ENCODE measurements around the gene FBXO28. TPM values are rescaled to one million over a fixed set of nuclear protein-coding genes. Genes with fewer than 3 reads are reported as not detected.

The FBXO28 gene
- polyA plus RNA-seq, 1 donor from 2014 or later: 20.3 TPM

GRCh38 chr1:224175617-224176016, 61.7 kb downstream of the FBXO28 start:
- Histone ChIP-seq H2AFZ (ENCODE audit: low read depth, low read length) (no peak overlapping the region), H3K36me3 (ENCODE audit: insufficient read depth, low read length) (no peaks in the 10 kb centered on the region), H3K4me2 (ENCODE audit: low read length) (no peak overlapping the region), H3F3A (ENCODE audit: insufficient read depth, low read length, poor library complexity, severe bottlenecking) (no peaks in the 10 kb centered on the region), H3K4me3 (ENCODE audit: low read length) (no peak overlapping the region), H4K20me1 (ENCODE audit: insufficient read depth) (no peaks in the 10 kb centered on the region), H3K9me2 (ENCODE audit: insufficient read depth, low read length) (no peaks in the 10 kb centered on the region), H3K27ac (ENCODE audit: low read length) (no peak overlapping the region), H3K9ac (ENCODE audit: low read length) (no peak overlapping the region), H3K9me3 (ENCODE audit: low read length) (no peaks in the 10 kb centered on the region), H3K27me3 (ENCODE audit: insufficient read depth, low read depth, low read length) (no peaks in the 10 kb centered on the region), H3K79me2 (replicated peaks; ENCODE audit: insufficient read depth, low read length) (no peaks in the 10 kb centered on the region)
- TF ChIP-seq, protein P1, sequence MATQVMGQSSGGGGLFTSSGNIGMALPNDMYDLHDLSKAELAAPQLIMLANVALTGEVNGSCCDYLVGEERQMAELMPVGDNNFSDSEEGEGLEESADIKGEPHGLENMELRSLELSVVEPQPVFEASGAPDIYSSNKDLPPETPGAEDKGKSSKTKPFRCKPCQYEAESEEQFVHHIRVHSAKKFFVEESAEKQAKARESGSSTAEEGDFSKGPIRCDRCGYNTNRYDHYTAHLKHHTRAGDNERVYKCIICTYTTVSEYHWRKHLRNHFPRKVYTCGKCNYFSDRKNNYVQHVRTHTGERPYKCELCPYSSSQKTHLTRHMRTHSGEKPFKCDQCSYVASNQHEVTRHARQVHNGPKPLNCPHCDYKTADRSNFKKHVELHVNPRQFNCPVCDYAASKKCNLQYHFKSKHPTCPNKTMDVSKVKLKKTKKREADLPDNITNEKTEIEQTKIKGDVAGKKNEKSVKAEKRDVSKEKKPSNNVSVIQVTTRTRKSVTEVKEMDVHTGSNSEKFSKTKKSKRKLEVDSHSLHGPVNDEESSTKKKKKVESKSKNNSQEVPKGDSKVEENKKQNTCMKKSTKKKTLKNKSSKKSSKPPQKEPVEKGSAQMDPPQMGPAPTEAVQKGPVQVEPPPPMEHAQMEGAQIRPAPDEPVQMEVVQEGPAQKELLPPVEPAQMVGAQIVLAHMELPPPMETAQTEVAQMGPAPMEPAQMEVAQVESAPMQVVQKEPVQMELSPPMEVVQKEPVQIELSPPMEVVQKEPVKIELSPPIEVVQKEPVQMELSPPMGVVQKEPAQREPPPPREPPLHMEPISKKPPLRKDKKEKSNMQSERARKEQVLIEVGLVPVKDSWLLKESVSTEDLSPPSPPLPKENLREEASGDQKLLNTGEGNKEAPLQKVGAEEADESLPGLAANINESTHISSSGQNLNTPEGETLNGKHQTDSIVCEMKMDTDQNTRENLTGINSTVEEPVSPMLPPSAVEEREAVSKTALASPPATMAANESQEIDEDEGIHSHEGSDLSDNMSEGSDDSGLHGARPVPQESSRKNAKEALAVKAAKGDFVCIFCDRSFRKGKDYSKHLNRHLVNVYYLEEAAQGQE (IDR thresholded peaks at IDR 0.05; ENCODE audit: borderline replicate concordance): no peak
- TF ChIP-seq SMC3 (conservative IDR thresholded peaks at IDR 0.05; ENCODE audit: poor library complexity): no peak
- TF ChIP-seq RAD21 (conservative IDR thresholded peaks at IDR 0.05): no peak
- TF ChIP-seq EZH2 (IDR thresholded peaks at IDR 0.05; ENCODE audit: borderline replicate concordance, insufficient read depth, low read length, poor library complexity, severe bottlenecking): no peak
- TF ChIP-seq TAF1 (IDR thresholded peaks at IDR 0.05; ENCODE audit: low read depth): no peak
- TF ChIP-seq POLR2AphosphoS5 (IDR thresholded peaks at IDR 0.05): no peak
- TF ChIP-seq MXI1 (conservative IDR thresholded peaks at IDR 0.05; ENCODE audit: poor library complexity, severe bottlenecking): no peak
- TF ChIP-seq, protein P2, sequence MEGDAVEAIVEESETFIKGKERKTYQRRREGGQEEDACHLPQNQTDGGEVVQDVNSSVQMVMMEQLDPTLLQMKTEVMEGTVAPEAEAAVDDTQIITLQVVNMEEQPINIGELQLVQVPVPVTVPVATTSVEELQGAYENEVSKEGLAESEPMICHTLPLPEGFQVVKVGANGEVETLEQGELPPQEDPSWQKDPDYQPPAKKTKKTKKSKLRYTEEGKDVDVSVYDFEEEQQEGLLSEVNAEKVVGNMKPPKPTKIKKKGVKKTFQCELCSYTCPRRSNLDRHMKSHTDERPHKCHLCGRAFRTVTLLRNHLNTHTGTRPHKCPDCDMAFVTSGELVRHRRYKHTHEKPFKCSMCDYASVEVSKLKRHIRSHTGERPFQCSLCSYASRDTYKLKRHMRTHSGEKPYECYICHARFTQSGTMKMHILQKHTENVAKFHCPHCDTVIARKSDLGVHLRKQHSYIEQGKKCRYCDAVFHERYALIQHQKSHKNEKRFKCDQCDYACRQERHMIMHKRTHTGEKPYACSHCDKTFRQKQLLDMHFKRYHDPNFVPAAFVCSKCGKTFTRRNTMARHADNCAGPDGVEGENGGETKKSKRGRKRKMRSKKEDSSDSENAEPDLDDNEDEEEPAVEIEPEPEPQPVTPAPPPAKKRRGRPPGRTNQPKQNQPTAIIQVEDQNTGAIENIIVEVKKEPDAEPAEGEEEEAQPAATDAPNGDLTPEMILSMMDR (IDR thresholded peaks at IDR 0.05; ENCODE audit: poor library complexity, severe bottlenecking): no peak
- TF ChIP-seq EP300 (conservative IDR thresholded peaks at IDR 0.05; ENCODE audit: poor library complexity, severe bottlenecking): no peak

- H3K4me3 ChIP-seq (ENCODE audit: low read length): no peak overlapping the region
- H3K27ac ChIP-seq (ENCODE audit: low read length): no peak overlapping the region
- H2AFZ ChIP-seq (ENCODE audit: low read depth, low read length): no peak overlapping the region
- H3K9me3 ChIP-seq (ENCODE audit: low read length): no peaks in the 10 kb centered on the region
- no peaks in the 10 kb centered on the region for H3F3A ChIP-seq (ENCODE audit: insufficient read depth, low read length, poor library complexity, severe bottlenecking)
- H3K9ac ChIP-seq (ENCODE audit: low read length): no peak overlapping the region
- H3K4me2 ChIP-seq (ENCODE audit: low read length): no peak overlapping the region
- H3K27me3 ChIP-seq (ENCODE audit: insufficient read depth, low read depth, low read length): no peaks in the 10 kb centered on the region
- no peaks in the 10 kb centered on the region for H3K79me2 ChIP-seq (replicated peaks; ENCODE audit: insufficient read depth, low read length)
- no peaks in the 10 kb centered on the region for H4K20me1 ChIP-seq (ENCODE audit: insufficient read depth)
- TF ChIP-seq EZH2 (IDR thresholded peaks at IDR 0.05; ENCODE audit: borderline replicate concordance, insufficient read depth, low read length, poor library complexity, severe bottlenecking) (no peak), TAF1 (IDR thresholded peaks at IDR 0.05; ENCODE audit: low read depth) (no peak), EP300 (conservative IDR thresholded peaks at IDR 0.05; ENCODE audit: poor library complexity, severe bottlenecking) (no peak), MXI1 (conservative IDR thresholded peaks at IDR 0.05; ENCODE audit: poor library complexity, severe bottlenecking) (no peak), RAD21 (conservative IDR thresholded peaks at IDR 0.05) (no peak), SMC3 (conservative IDR thresholded peaks at IDR 0.05; ENCODE audit: poor library complexity) (no peak), POLR2AphosphoS5 (IDR thresholded peaks at IDR 0.05) (no peak)
- TF ChIP-seq, protein P2 (IDR thresholded peaks at IDR 0.05; ENCODE audit: poor library complexity, severe bottlenecking): no peak
- TF ChIP-seq, protein P1 (IDR thresholded peaks at IDR 0.05; ENCODE audit: borderline replicate concordance): no peak
- no peaks in the 10 kb centered on the region for H3K9me2 ChIP-seq (ENCODE audit: insufficient read depth, low read length)
- no peaks in the 10 kb centered on the region for H3K36me3 ChIP-seq (ENCODE audit: insufficient read depth, low read length)
Observed at GRCh38 chr1:224177356-224177999, 63.6 kb downstream of the FBXO28 start.
